GM21360 (cell line): Measurements from ENCODE around the gene SAV1.
"Not testable (repeated sequence)": the region's sequence is repeated elsewhere in the genome, so short reads cannot be mapped to it uniquely, and the experiment has no call there.

Experiments used
- ATAC-seq: cut with Tn5 transposase; IDR thresholded peaks from one replicate; pipeline ENCODE4 v1.9.1; 2021; ENCODE audit warnings: mild to moderate bottlenecking, moderate library complexity; ENCODE audit not compliant: unreplicated experiment

Gene SAV1

DNA sequence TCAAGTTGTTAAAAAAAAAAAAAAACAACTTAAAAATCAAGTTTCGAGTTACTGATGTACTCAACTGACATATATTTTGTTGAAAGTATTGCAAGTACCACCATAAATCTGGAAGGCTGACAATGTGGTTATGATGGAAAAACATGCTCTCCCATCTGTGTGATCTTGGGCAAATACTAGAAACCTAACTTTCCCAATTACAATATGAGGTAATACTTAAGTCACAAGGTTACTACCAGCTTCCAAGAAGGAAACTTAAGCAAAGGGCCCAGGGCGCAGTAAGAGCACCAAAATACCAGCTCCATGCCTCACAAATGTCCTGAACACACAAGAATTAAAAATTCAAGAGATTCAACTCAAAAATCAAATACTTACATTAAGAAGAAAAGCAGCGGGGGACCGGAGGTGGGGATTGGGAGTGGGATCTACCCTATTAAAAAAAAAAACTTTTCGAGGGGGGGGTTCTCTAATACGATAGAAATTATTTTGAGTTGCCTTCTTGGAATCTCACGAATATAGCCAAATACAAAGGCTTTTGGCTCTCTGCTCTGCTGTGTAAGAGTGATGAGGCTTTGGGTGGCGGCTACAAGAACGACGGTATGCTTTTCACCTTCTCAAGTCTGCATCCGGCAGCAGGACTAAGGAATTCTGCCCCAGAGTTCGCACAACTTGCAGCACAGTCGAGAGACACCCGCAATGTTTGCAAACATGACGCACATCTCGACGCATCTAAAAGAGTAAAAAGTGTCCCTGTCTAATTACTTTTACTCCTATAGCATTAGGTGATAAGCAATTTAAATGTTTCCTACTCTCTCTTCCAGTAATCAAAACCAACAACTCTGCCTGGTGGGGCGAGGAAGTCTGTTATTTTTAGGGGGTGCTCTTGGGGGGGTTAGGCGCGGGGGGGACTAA, 1.1 kb downstream of the SAV1 start:
- ATAC-seq: no peak

DNA sequence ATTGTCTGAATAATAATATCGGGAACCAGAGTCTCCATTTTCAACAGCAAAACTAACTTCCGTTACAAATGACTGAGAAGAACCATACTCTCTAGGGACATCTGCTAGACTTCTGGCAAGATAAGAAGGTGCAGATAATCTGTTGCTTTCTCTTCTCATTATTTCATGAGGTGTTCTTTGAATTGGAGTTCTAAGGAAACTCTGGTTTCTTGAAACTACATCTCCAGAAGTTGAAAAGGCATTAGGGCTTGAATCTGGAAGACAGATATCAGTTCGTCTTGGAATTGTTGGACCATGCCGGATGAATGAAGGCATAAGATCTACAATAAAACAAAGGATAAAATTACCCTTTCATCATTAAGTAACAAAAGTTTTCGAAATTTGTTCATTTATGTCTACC, 2.8 kb downstream of the SAV1 start:
- not testable (repeated sequence) for ATAC-seq

GRCh38 chr14:50664579-50664978, 3.5 kb downstream of the SAV1 start:
- ATAC-seq: not testable (repeated sequence)

- no peak for ATAC-seq
Observed at GRCh38 chr14:50659327-50659974, 8.7 kb downstream of the SAV1 start.

GRCh38 chr14:50658203-50658602, 9.9 kb downstream of the SAV1 start:
- no peak for ATAC-seq

- ATAC-seq: no peak
Observed at GRCh38 chr14:50657753-50658152, 10.4 kb downstream of the SAV1 start.

GRCh38 chr14:50656776-50657175, 11.3 kb downstream of the SAV1 start:
- ATAC-seq: no peak

GRCh38 chr14:50649691-50650090, 18.4 kb downstream of the SAV1 start:
- peak; percentile 46 for ATAC-seq

DNA sequence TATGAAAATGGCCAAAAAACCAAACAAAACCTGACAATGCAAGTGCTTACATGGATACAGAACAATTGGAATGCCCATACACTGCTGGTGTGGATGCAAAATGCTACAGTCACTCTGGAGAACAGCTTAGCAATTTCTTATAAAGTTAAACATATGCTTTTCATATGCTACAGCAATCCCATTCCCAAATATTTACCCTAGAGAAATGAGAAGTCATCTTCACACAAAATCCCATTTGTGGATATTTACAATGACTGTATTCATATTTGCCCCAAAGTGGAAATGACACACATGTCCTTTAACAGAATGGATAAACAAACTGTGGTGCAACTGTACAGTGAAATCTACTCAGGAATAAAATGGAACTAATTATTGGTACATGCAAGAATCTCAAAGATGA, 20.4 kb downstream of the SAV1 start:
- no peak for ATAC-seq

DNA sequence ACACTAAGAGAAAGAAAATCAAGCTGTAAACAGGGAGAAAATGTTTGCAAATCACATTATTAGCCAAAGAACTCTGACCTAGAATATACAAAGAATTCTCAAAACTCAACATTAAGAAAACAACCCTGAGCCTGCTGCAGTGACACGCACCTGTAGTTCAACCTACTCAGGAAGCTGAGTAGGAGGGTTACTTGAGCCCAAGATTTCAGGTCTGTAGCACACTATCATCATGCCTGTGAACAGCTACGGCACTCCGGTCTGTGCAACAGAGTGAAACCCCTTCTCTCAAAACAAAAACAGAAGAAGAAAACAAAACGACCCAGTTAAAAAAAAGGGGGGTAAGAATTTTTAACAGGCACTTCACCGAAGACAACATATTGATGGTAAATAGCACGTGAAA, 20.8 kb downstream of the SAV1 start:
- peak; percentile 90 for ATAC-seq

DNA sequence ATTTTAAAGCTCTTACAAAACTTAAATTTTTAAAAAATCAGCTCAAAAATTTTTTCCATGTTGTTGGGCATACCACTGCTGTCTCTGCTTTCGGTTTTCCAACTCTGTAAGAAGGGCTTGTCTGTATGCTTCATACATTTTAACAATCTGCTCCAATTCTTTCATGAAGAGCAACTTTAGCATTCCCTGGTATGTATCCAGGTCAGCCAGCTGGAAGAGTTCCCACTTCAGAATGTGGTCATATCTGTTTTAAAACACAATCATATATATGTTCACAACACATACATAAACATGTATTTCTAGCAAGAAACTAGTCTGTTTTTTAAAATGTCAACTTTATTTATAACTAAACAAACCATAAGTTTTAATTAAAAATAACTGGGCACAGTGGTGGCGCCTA, 33.0 kb downstream of the SAV1 start:
- no peak for ATAC-seq

- ATAC-seq: no peak
Observed at GRCh38 chr14:50633954-50634353, 34.2 kb downstream of the SAV1 start.

DNA sequence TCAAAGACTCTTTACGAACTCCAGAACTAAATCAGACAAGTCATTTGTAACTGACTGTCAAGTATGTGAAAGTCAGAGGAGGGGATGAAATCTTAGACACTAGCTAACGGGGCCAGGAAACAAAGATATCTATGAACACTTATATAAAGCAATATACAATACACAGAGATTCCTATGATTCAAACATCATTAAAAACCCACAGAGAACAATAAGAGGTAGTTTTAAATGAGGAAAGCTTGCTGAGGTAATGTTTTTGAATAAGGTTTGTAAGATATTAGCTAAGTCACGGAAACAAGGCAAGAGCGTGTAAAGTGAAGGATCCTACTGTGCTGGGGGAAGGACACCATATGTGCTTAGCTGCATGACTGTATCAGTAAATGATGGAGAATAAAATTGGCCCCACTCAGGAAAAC, 36.7 kb downstream of the SAV1 start:
- ATAC-seq: no peak

DNA sequence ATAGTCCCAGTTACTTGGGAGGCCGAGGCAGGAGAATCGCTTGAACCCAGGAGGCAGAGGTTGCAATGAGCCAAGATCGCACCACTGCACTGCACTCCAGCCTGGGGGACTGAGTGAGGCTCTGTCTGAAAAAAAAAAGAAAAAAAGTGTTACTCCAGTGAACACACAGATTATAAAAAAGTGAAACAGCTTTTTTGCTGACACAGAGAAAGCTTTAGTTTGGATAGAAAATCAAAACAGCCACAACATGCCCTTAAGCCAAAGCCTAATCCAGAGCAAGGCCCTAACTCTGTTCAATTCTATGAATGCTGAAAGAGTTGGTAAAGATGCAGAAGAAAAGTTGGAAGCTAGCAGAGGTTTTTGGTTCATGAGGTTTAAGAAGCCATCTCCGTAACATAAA, 43.2 kb downstream of the SAV1 start:
- ATAC-seq: not testable (repeated sequence)

GRCh38 chr14:50624447-50624846, 43.7 kb downstream of the SAV1 start:
- no peak for ATAC-seq

- no peak for ATAC-seq
Observed at GRCh38 chr14:50622978-50623377, 45.1 kb downstream of the SAV1 start.

- no peak for ATAC-seq
Observed at GRCh38 chr14:50620341-50620740, 47.8 kb downstream of the SAV1 start.

DNA sequence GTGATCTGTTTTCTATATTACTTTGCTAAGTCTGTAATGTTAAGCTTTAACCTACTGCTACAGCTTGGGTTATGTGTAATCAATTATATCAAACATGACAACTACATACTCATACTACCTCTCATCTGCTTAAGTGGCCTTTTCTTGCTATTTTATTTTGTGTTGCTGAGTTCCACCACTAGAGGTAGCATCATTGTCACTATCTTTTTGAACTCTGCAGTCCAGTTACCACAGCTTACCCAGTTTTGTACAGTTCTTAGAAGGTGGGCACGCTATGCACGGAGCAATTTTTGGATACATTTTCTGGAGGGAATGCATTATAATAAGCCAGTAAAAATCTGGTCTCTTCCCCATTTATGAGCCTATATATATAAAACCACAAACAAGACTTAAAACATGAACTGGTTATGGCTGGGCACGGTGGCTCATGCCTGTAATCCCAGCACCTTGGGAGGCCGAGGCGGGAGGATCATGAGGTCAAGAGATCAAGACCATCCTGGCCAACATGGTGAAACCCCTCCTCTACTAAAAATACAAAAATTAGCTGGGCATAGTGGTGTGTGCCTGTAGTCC, 48.5 kb downstream of the SAV1 start:
- no peak for ATAC-seq

- ATAC-seq: no peak
Observed at GRCh38 chr14:50616275-50616674, 51.8 kb downstream of the SAV1 start.

DNA sequence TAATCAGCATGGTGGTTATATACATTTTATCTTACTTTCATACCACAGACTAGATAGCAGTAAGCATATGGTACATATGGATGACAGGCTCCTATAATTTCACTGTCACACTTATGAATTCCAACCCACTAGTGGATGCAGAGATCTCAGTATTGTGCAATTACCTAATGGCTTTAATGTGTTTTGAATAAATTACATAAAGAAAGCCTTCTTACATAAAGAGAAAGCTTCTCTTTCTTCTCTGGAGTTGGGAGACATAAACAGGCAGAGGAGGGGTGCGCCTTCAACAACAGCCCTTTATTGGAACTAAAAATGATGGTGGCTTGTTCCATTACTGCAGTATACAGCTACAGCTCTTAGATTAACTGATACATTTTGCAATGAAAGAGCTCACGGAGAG, 52.6 kb downstream of the SAV1 start:
- ATAC-seq: no peak

GRCh38 chr14:50615056-50615455, 53.0 kb downstream of the SAV1 start:
- ATAC-seq: no peak

- ATAC-seq: no peak
Observed at GRCh38 chr14:50612806-50613205, 55.3 kb downstream of the SAV1 start.
